A673 (cell line): ENCODE measurements around the gene TPK1. TPM values are rescaled to one million over a fixed set of nuclear protein-coding genes. Genes with fewer than 3 reads are reported as not detected.

Experiments
- BruUV-seq: library from RNA; stranded (reverse); fragments of 400-500 nt; replicated peaks from 2 replicates; lab custom pipeline; 2021; lab: Mats Ljungman, UMichigan
- CTCF ChIA-PET: fragments of 300-600 bp; sonication (Branson Sonifier 250); formaldehyde crosslinking; loops from one replicate; lab custom pipeline; 2022; ENCODE audit warnings: antibody characterized with exemption; lab: Charles Lee
- POLR2A ChIA-PET: fragments of 300-600 bp; sonication (Branson Sonifier 250); formaldehyde crosslinking; loops from one replicate; lab custom pipeline; 2022; ENCODE audit warnings: antibody characterized with exemption; ENCODE audit not compliant: low non-redundant PET; lab: Charles Lee
- DNase-seq: peaks from one replicate; pipeline ENCODE4 v3.0.0-alpha.2; 2015; ENCODE audit warnings: low spot score
- H3K27ac ChIP-seq: fragments of 200-600 bp; sonication (generic); 2 replicates; pipeline ENCODE4 v1.5.1; 2016; ENCODE audit warnings: mixed run types, low read depth, mild to moderate bottlenecking, mixed read lengths, antibody characterized with exemption, low read length; ENCODE audit not compliant: poor library complexity, severe bottlenecking
- H3K27me3 ChIP-seq: fragments of 200-600 bp; sonication (generic); replicated peaks from 2 replicates; pipeline ENCODE4 v1.6.1; 2017; ENCODE audit warnings: mixed run types, low read depth, mild to moderate bottlenecking, mixed read lengths, antibody characterized with exemption, low read length; ENCODE audit not compliant: insufficient read depth, poor library complexity
- H3K36me3 ChIP-seq: fragments of 200-600 bp; sonication (generic); 2 replicates; pipeline ENCODE4 v1.6.1; 2016; ENCODE audit warnings: mixed run types, mild to moderate bottlenecking, mixed read lengths, antibody characterized with exemption, low read length; ENCODE audit not compliant: insufficient read depth, poor library complexity, severe bottlenecking
- H3K4me1 ChIP-seq: fragments of 200-600 bp; sonication (generic); 2 replicates; pipeline ENCODE4 v1.6.1; 2017; ENCODE audit warnings: mixed run types, mild to moderate bottlenecking, mixed read lengths, antibody characterized with exemption, low read length; ENCODE audit not compliant: insufficient read depth, poor library complexity, severe bottlenecking
- H3K4me3 ChIP-seq: fragments of 200-600 bp; sonication (generic); 2 replicates; pipeline ENCODE4 v1.5.1; 2016; ENCODE audit warnings: low read depth, mixed run types, mild to moderate bottlenecking, mixed read lengths, low read length; ENCODE audit not compliant: poor library complexity, severe bottlenecking
- H3K9me3 ChIP-seq: fragments of 200-600 bp; sonication (generic); 2 replicates; pipeline ENCODE4 v1.6.1; 2016; ENCODE audit warnings: mixed run types, low read depth, mild to moderate bottlenecking, mixed read lengths, antibody characterized with exemption, low read length; ENCODE audit not compliant: poor library complexity, severe bottlenecking
- CTCF ChIP-seq: fragments of 300-800, 200-600 bp; sonication (generic); conservative IDR thresholded peaks from 2 replicates; pipeline ENCODE4 v1.5.1; 2017; ENCODE audit warnings: low read depth, mild to moderate bottlenecking, antibody characterized with exemption, low read length, moderate library complexity, mixed read lengths
- EZH2 ChIP-seq: fragments of 200-600 bp; sonication (generic); IDR thresholded peaks from 2 replicates; pipeline ENCODE4 v1.6.1; 2017; ENCODE audit warnings: borderline replicate concordance, low read depth, mild to moderate bottlenecking, mixed read lengths, antibody characterized with exemption, low read length; ENCODE audit not compliant: poor library complexity, severe bottlenecking
- intact Hi-C: fragments of 100-400 bp; cut with micrococcal nuclease; formaldehyde crosslinking; loops from one replicate; pipeline ENCODE4 v1.10.0; 2022; ENCODE audit not compliant: unreplicated experiment
- total RNA-seq: library from RNA; stranded (reverse); gene quantifications from 2 replicates; pipeline ENCODE4 v1.2.3, GENCODE V29; 2021

The TPK1 gene
- total RNA-seq, 1 experiment from 2014 or later, result 3.5 TPM

GRCh38 chr7:144404946-144405345, 430.9 kb downstream of the TPK1 start:
- TF ChIP-seq CTCF, result no peak
- no peak for TF ChIP-seq EZH2
- Histone ChIP-seq H3K27ac (no peak overlapping the region), H3K4me3 (no peak overlapping the region), H3K27me3 (no peaks in the 10 kb centered on the region), H3K4me1 (no peaks in the 10 kb centered on the region), H3K9me3 (no peaks in the 10 kb centered on the region), H3K36me3 (no peaks in the 10 kb centered on the region)
- intact Hi-C loops, result no loop called here
- BruUV-seq, result no TSS peak
- DNase-seq, result no peak
- POLR2A ChIA-PET, result no interaction called here
- CTCF ChIA-PET, result no interaction called here

GRCh38 chr7:144403649-144404061, 432.2 kb downstream of the TPK1 start, which contains the start of gene NOBOX:
Gene NOBOX (minus strand): TSS chr7:144403693.
- Histone ChIP-seq H3K9me3 (no peaks in the 10 kb centered on the region), H3K36me3 (no peaks in the 10 kb centered on the region), H3K27ac (no peak within 1 kb of the TSS), H3K4me3 (no peak within 1 kb of the TSS), H3K27me3 (no peaks in the 10 kb centered on the region), H3K4me1 (no peaks in the 10 kb centered on the region)
- ChIA-PET POLR2A (no interaction called here), CTCF (no interaction called here)
- no TSS peak for BruUV-seq
- intact Hi-C loops, result no loop called here
- DNase-seq, result no peak
- no peak for TF ChIP-seq CTCF
- no peak for TF ChIP-seq EZH2

- Histone ChIP-seq H3K4me1 (no peaks in the 10 kb centered on the region), H3K4me3 (no peak overlapping the region), H3K36me3 (no peaks in the 10 kb centered on the region), H3K27me3 (no peaks in the 10 kb centered on the region), H3K9me3 (no peaks in the 10 kb centered on the region), H3K27ac (no peak overlapping the region)
- no peak for DNase-seq
- no TSS peak for BruUV-seq
- TF ChIP-seq EZH2 (no peak), CTCF (no peak)
- CTCF ChIA-PET, result no interaction called here
- POLR2A ChIA-PET, result no interaction called here
- intact Hi-C loops, result no loop called here
Observed at GRCh38 chr7:144403102-144403501, 432.8 kb downstream of the TPK1 start.
